Right renal cortex interstitium (tissue), 3 donors: ENCODE data around the gene PRKD1. TPM values are rescaled to one million over a fixed set of nuclear protein-coding genes. Genes with fewer than 3 reads are reported as not detected.
"Not testable (repeated sequence)": the region's sequence is repeated elsewhere in the genome, so short reads cannot be mapped to it uniquely, and the experiment has no call there.

Experiments used
- DNase-seq, 3 donors: peaks; one replicate each; pipeline ENCODE4 v3.0.0-alpha.2; 2013; ENCODE audit warnings: low read depth in 3 of 3, low spot score in 2 of 3
- polyA plus RNA-seq, 3 donors: library from polyadenylated mRNA; unstranded; fragments of 120-200 nt; gene quantifications; one replicate each; pipeline ENCODE4 v1.2.1, GENCODE V29; 2013; ENCODE audit not compliant: insufficient read length in 3 of 3

Gene PRKD1
- polyA plus RNA-seq, 3 donors, result 30.4 to 32.5 (median 31.3) TPM

- no peak for DNase-seq
Measured at GRCh38 chr14:29802211-29802610, 125.4 kb downstream of the PRKD1 start.

DNA sequence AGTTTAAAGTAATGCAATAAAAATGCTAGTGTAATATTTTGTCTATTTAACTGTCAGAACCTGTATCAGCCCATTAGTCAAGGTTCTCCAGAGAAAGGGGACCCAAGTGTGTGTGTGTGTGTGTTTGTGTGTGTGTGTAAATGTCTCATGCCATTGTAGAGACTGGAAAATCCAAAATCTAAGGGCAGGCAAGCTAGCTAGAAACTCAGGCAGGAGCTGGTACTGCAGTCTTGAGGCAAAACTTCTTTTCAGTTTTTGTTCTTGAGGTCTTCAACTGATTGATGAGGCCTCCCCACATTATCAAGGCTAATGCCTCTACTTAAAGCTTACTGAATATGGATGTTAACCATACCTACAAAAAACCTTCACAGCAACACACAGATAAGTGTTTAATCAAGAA lies 126.7 kb downstream of the PRKD1 start:
- no peak for DNase-seq

DNA sequence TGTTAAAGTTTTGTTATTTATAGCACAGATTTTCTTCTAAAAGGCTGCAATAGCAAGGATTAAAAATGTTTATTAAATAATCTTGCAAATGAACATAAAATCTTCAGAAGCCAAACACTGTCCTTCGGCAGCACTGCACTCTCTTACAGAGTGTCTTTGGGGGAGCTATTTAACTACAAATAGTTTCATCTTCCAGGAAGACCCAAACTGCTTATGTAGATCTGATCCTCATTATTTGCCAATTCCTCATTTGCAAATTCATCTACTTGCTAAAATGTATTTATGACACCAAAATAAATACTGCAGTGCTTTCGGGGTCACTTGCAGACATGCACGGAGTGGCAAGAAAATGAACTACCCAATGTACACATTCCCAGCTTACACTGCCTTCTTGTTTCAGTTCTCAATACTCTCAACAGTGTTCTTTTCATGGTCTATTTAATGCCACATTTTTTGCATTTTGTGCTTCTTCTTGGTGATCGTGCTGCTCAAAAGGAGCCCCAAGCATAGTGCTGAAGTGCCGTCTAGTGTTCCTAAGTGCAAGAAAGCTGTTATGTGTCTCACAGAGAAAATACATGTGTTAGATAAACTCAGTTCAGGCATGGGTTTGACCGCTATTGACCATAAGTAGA lies 128.1 kb downstream of the PRKD1 start:
- no peak for DNase-seq

GRCh38 chr14:29798811-29799210 lies 128.8 kb downstream of the PRKD1 start:
- no peak for DNase-seq

DNA sequence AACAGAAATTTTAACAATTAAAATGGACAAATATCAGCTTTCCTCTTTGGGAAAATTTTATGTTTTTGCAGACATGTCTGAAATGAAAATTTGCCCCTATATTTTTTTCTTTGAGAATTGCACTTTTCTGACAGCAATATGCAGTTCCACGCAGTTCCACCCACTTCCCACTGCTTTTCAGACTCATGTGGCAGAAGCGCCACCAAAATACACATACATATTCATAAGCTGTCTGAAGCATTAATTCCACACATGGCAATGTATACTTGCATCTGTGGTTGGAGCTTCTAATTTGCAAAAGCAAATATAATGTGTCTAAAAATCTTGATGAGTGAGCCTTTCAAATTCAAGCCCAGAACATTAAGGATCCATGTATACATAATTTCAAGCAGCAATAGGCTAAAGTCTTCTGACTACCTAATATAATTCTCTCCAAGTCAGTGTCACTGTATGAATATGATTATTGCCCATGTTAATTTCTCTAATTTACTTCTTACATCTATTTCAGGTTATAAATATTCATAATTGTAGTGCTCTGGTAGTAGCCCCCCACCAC lies 129.5 kb downstream of the PRKD1 start:
- no peak for DNase-seq

DNA sequence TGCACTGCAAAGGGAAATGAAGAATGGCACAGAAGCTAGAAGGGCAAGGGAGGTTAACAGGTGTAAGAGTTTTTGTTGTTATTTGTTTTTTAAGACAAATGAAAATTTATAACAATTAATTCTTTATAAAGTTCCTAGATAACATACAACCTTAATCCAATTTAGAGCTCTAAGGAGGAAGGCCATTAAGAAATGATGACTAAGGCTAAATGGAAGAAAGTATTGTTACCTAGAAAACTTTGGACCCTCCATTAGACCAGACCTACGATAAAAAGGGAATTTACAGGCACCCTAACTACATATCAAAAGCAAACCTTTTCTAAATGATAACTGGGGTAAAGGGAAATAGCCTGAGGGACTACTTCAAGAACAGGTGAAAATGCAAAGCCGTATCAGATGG lies 130.8 kb downstream of the PRKD1 start:
- no peak for DNase-seq

DNA sequence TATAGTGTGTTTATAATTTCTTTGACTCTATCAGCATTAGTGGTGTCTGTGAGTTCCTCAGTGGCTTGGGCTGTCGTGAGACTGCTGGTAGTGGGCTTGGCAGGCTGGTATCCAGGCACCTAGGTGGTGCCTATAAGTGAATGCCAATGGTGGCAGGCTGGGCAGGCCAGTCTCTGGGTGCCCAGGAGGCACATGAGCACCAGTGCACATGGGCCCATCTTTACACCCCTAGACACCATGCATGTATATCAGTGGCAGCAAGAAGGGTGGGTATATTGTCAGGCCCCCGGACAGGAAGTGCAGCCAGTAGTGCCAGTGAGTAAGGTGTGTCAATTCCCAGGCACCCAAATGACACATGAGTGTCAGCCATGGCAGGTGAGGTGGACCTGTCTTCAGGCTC lies 138.2 kb downstream of the PRKD1 start:
- no peak for DNase-seq

- no peak for DNase-seq
Measured at GRCh38 chr14:29788093-29788492, 139.6 kb downstream of the PRKD1 start.

DNA sequence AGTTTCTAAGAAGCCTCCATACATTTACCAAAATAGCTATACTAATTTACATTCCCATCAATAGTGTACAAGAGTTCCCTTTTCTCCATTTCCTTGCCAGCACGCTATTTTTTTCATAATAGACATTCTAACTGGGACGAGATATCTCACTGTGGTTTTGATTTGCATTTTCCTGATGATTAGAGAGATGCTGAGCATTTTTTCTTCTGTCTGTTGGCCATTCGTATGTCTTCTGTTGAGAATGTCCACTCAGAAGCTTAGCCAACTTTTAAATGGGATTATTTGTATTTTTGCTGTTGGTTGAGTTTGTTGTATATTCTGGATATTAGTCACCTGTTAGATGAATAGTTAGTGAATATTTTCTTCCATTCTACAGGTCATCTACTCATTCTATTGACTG lies 144.1 kb downstream of the PRKD1 start:
- no peak for DNase-seq

GRCh38 chr14:29782041-29782440 lies 145.6 kb downstream of the PRKD1 start:
- DNase-seq, result no peak

- DNase-seq, result not testable (repeated sequence)
Measured at GRCh38 chr14:29777142-29777541, 150.5 kb downstream of the PRKD1 start.

GRCh38 chr14:29773990-29774389 lies 153.7 kb downstream of the PRKD1 start:
- no peak for DNase-seq

DNA sequence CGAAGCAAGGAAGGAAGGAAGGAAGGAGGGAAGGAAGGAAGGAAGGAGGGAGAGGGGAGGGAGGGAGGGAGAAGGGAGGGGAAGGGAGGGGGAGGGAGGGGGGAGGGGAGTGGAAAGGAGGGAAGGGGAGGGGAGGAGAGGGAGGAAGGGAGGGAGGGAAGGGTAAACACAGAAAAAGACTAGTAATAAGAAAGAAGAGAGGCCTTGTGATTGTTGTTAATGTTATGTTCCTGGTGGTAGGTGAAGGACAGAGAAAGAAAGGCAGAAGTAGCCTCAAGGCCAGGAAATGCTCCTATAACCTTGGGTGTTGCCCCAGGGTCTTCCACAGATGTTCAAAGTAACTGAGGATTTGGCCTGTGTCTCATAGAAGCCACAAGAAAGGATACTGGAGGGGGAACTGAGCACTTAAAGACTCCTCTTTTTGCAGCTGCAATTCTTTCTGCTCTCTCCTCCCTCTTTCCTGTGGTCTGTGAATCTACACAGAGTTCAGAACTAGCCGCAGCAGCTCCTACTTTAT lies 164.2 kb downstream of the PRKD1 start:
- DNase-seq, result no peak

- DNase-seq, result no peak
Measured at GRCh38 chr14:29759521-29760340, 167.9 kb downstream of the PRKD1 start.

GRCh38 chr14:29757711-29758233 lies 169.9 kb downstream of the PRKD1 start:
- no peak for DNase-seq

DNA sequence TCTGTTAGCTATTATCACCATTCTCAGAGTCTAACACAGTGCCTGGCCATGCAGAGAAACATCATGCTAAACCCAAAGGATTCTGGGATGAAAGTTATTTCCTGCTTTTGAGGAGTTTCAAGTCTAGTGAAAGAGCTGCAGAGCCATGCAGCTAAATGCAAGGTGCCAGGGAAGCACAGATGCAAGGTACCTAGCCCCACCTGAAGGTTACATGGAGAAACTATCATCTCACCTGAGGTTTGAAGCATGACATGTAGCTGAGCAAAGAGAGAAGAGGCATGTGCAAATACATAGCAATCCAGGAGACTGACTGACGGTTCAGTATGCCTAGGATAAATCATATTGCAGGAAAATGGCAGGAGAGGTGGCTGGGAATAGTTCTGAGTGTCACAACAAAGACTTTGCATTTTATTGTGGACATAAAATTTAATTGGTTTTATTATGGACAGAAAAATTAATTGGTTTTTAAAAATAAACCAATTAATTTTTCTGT lies 170.4 kb downstream of the PRKD1 start:
- DNase-seq, result no peak

GRCh38 chr14:29756019-29756385 lies 171.6 kb downstream of the PRKD1 start:
- DNase-seq, result no peak

DNA sequence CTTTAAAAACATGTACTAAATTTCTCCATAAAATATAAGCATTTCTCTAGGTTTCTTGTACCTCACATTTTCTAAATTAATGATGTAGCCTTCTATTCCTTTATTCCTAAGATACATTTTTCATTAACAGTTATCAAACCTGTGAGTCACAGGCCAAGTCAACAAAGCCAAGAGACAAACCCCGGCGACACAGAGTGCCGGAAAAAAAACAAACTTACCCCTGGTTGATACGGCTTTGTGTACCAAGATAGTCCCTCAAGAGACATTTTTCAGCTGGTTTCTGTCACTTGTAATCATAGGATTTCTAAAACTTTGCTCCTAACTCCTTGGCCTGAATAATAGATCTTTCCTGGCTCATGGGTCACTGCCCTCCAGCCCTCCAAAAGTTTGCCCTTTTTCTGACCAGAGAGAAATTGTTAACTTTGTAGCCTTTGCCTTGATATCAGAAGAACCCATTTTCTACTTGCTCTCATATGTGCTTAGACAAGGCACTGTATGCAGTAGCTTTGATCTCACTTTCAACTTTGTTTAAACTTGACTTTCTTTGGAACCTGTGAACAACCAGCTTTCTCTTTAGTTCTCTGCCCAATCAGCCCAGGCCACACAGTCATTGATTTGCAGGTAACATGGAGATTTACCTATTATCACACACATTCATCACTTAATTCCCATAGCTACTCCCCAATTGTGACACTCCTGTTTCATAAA lies 172.2 kb downstream of the PRKD1 start:
- no peak for DNase-seq

DNA sequence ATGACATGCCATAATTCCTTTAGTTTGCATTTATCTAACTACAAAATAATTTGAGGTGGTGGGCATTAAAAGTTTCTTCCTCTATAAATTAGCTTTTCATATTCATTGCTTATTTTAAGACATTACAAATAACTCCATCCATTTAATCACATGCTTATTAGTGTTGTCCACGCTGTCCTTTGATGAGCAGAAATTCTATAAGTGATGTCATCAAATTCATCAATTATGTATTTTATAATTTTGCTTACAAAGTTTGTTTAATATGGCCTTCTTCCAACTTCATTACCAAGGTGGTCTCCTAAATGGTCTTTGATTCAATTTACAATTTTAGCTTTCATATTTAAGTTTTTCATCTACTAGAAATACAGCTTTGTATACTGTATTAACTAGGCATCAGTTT lies 173.5 kb downstream of the PRKD1 start:
- DNase-seq, result no peak

DNA sequence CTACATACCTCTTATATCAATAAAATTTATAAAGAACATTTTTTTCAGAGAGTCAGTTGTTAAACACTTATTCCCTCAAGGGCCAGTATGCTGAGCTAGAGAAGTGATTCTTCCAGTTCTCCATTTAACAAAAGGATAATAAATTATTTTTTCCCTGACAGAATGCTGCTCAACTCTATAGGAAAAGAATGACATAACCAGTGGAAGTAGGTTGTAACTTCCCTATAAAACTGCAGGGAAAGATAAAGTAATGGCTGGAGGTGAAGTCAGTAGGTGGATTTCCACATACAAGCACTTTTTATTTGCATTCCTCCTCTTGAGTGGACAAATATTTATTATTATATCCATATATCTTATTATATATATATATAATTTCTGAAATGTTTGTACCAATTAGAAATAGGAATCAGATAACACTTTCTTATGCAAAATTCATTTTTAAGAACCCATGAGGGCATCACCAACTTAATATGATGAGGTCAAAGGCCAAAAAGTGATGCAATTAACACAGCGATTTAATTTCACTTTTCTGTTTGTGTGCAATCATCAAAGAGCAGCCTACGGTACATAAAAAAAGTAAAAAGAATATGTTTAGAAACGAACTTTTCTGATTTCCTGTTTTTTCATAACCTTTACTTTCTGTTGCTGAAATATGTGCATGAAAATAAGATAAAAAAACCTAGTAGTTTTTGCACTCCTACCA lies 175.3 kb downstream of the PRKD1 start:
- DNase-seq, result no peak
